RWPE1 (cell line): ENCODE data around the gene SGSH.

Experiments used
- CTCF ChIA-PET: fragments of 350-600 bp; sonication (Branson Sonifier 250); formaldehyde crosslinking; extraction: SDS; loops from one replicate; lab custom pipeline; 2021; lab: Yijun Ruan, JAX
- POLR2A ChIA-PET: fragments of 400-600 bp; formaldehyde crosslinking; extraction: SDS; loops from one replicate; lab custom pipeline; 2020; ENCODE audit warnings: antibody characterized with exemption; ENCODE audit not compliant: low non-redundant PET; lab: Yijun Ruan, JAX
- DNase-seq: peaks from one replicate; pipeline ENCODE4 v3.0.0; 2012; ENCODE audit warnings: low spot score
- H3K27ac ChIP-seq: fragments of 450-650 bp; 2 replicates; pipeline ENCODE4 v1.5.1; 2017
- CTCF ChIP-seq: fragments of 450-650 bp; conservative IDR thresholded peaks from 2 replicates; pipeline ENCODE4 v1.5.1; 2017; ENCODE audit warnings: low read depth, mild to moderate bottlenecking

Gene SGSH

GRCh38 chr17:80173126-80173525 lies 47.0 kb downstream of the SGSH start:
- no peak overlapping the region for H3K27ac ChIP-seq
- ChIA-PET CTCF (no interaction called here), POLR2A (interaction anchor here (0.7 kb wide), 1 partner anchor 69 kb away, joined by 3 read pairs; no protein-coding TSS in a partner anchor)
- DNase-seq, result no peak
- TF ChIP-seq CTCF, result no peak

DNA sequence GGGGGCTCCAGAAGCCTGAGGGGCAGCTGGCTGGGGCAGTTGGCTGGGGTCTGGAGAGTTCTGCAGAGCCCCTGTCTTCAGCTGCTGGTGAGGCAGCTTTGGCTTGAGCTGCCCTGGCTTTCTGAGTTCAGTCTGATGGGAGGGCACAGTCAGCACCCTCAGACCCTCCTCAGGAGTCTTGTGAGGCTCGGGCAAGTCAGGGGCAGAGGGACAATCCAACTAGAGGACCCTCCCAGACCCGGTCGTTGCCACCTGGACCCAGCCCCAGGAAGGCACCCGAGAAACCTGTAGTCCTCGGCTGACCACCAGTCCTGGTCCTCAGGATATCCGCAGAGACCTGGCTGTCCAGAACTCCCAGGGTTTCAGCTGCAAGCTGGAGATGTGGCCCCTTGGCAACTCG lies 48.5 kb downstream of the SGSH start:
- ChIA-PET POLR2A (no interaction called here), CTCF (interaction anchor here (0.7 to 1.1 kb wide), 2 partner anchors 9 to 584 kb away, joined by 3 to 4 read pairs; no protein-coding TSS in a partner anchor)
- no peak overlapping the region for H3K27ac ChIP-seq
- TF ChIP-seq CTCF, result no peak
- DNase-seq, result no peak

- ChIA-PET CTCF (interaction anchor here (0.6 to 0.7 kb wide), 2 partner anchors 135 to 1781 kb away, joined by 4 read pairs; no protein-coding TSS in a partner anchor), POLR2A (interaction anchor here (0.6 kb wide), 1 partner anchor 111 kb away, joined by 15 read pairs; no protein-coding TSS in a partner anchor)
- H3K27ac ChIP-seq, result no peak within 1 kb of the TSS
- peak; percentile 72 for DNase-seq
- no peak for TF ChIP-seq CTCF
Measured at GRCh38 chr17:80169784-80170500, 50.2 kb downstream of the SGSH start, which contains the start of gene CARD14. TSS of gene CARD14 (plus strand) at chr17:80170030. CDS start at chr17:80181439, 11,409 bp downstream.

DNA sequence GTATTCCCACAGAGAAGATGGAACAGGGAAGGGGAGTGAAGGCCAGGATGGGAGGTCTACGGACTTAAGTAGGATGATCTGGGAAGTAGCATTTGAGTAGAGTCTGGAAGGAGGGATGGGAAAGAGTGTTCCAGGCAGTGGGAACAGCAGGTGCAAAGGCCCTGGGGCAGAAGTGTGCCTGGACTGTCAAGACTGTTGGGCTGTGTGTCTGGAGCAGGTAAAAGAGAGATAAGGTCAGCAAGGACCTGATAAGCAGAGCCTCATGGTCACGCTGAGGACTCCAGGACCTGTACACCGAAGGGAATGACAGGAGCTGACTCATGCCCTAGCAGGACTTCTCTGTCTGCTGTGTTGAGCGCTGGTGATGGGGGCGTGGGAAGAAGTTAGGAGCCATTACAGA lies 51.0 kb downstream of the SGSH start:
- ChIA-PET POLR2A (interaction anchor here (0.6 kb wide), 2 partner anchors 21 to 110 kb away, joined by 9 to 15 read pairs; no protein-coding TSS in a partner anchor), CTCF (interaction anchor here (0.7 kb wide), 1 partner anchor 1782 kb away, joined by 4 read pairs; no protein-coding TSS in a partner anchor)
- H3K27ac ChIP-seq, result no peak overlapping the region
- no peak for DNase-seq
- TF ChIP-seq CTCF, result no peak

- no peak overlapping the region for H3K27ac ChIP-seq
- ChIA-PET POLR2A (interaction anchor here (0.6 kb wide), 1 partner anchor 20 kb away, joined by 9 read pairs; no protein-coding TSS in a partner anchor), CTCF (interaction anchor here (0.6 kb wide), 1 partner anchor 54 kb away, joined by 3 read pairs; no protein-coding TSS in a partner anchor)
- no peak for DNase-seq
- TF ChIP-seq CTCF, result no peak
Measured at GRCh38 chr17:80168371-80168770, 51.8 kb downstream of the SGSH start.

- no peak for TF ChIP-seq CTCF
- CTCF ChIA-PET, result interaction anchor here (0.6 to 1.1 kb wide), 2 partner anchors 9 to 1697 kb away, joined by 3 read pairs; no protein-coding TSS in a partner anchor
- POLR2A ChIA-PET, result no interaction called here
- no peak overlapping the region for H3K27ac ChIP-seq
- DNase-seq, result no peak
Measured at GRCh38 chr17:80166446-80166845, 53.7 kb downstream of the SGSH start.
